ENCODE measurements around the gene CD22.

GRCh38 chr19:35311901-35312665 is 16.9 kb upstream of the CD22 start:
- TF ChIP-seq CTCF (IDR thresholded peaks at IDR 0.05) (no peak), POLR2A (IDR thresholded peaks at IDR 0.05) (no peak), EP300 (IDR thresholded peaks at IDR 0.05) (no peak), POLR2AphosphoS5 (IDR thresholded peaks at IDR 0.05) (no peak)

Data from gastroesophageal sphincter (tissue), 3 donors.